HepG2 (cell line): ENCODE results near the gene PIK3R5. TPM values are rescaled to one million over a fixed set of nuclear protein-coding genes. Genes with fewer than 3 reads are reported as not detected.

ENCODE experiments used
- ATAC-seq: fragments of 200-7000 bp; cut with Tn5 transposase; 3 replicates; pipeline ENCODE4 v1.9.1; 2020; ENCODE audit warnings: mild to moderate bottlenecking, moderate library complexity
- BruUV-seq: library from RNA; stranded (reverse); fragments of 400-500 nt; replicated peaks from 2 replicates; lab custom pipeline; 2021; lab: Mats Ljungman, UMichigan
- CTCF ChIA-PET: fragments of 300-600 bp; formaldehyde crosslinking; extraction: SDS; loops from one replicate; lab custom pipeline; 2021; ENCODE audit warnings: low total read pairs, inconsistent platforms, low intra/inter-chr PET ratio; lab: Yijun Ruan, JAX
- POLR2A ChIA-PET: fragments of 350-600 bp; sonication (Branson Sonifier 250); formaldehyde crosslinking; loops from one replicate; lab custom pipeline; 2020; ENCODE audit warnings: antibody characterized with exemption, inconsistent platforms; lab: Yijun Ruan, JAX
- DNase-seq: peaks from one replicate; pipeline ENCODE4 v3.0.0-alpha.2; 2015; ENCODE audit warnings: low spot score
- FAIRE-seq: peaks from 3 replicates; lab custom pipeline; 2011; peaks lifted over from hg19 to GRCh38; lab: Jason Lieb, UNC
- H2AFZ ChIP-seq: one replicate; pipeline ENCODE4 v1.6.1; 2011; ENCODE audit warnings: low read length, inconsistent platforms
- H3K27ac ChIP-seq: fragments of 300-600 bp; 3 replicates; pipeline ENCODE4 v1.8.0; 2011; ENCODE audit warnings: mixed run types, mild to moderate bottlenecking, mixed read lengths, low read length, inconsistent platforms; ENCODE audit not compliant: insufficient read depth; ENCODE audit errors: extremely low read length
- H3K27me3 ChIP-seq, 2 experiments: fragments of 200-600 bp in 1 of 2; 2 replicates in 1 of 2; 3 replicates in 1 of 2; pipeline versions ENCODE4 v1.6.0 to v1.8.0; 2011; ENCODE audit warnings: low read length in 2 of 2, mild to moderate bottlenecking in 2 of 2, moderate library complexity in 2 of 2, inconsistent platforms in 1 of 2; ENCODE audit not compliant: insufficient read depth in 2 of 2, control insufficient read depth in 1 of 2
- H3K36me3 ChIP-seq, 2 experiments: fragments of 200-600 bp in 1 of 2; replicated peaks in 1 of 2; 2 replicates in 1 of 2; 3 replicates in 1 of 2; pipeline versions ENCODE4 v1.5.1 to v1.8.0; 2011; ENCODE audit warnings: low read length in 2 of 2, inconsistent platforms in 1 of 2; ENCODE audit not compliant: insufficient read depth in 2 of 2, control insufficient read depth in 1 of 2
- H3K4me1 ChIP-seq: 2 replicates; pipeline ENCODE4 v1.5.1; 2012; ENCODE audit warnings: low read length, inconsistent platforms; ENCODE audit not compliant: insufficient read depth
- H3K4me2 ChIP-seq: 2 replicates; pipeline ENCODE4 v1.6.0; 2011; ENCODE audit warnings: low read depth, low read length, inconsistent platforms
- H3K4me3 ChIP-seq, 3 experiments: fragments of 200-600 bp in 1 of 3; sonication (generic), shearing (Covaris generic) in 1 of 3; replicated peaks in 1 of 3; 2 replicates each; pipeline ENCODE4 v1.5.1; 2011 to 2016; ENCODE audit warnings: low read length in 3 of 3, inconsistent platforms in 2 of 3, low read depth in 2 of 3, mild to moderate bottlenecking in 2 of 3, control low read depth in 1 of 3, mixed read lengths in 1 of 3; ENCODE audit not compliant: insufficient read depth in 1 of 3
- H3K79me2 ChIP-seq: one replicate; pipeline ENCODE4 v1.6.1; 2011; ENCODE audit warnings: low read length, inconsistent platforms; ENCODE audit not compliant: insufficient read depth
- H3K9ac ChIP-seq: 2 replicates; pipeline ENCODE4 v1.6.0; 2011; ENCODE audit warnings: mild to moderate bottlenecking, low read depth, low read length, inconsistent platforms; ENCODE audit not compliant: insufficient read depth
- H3K9me3 ChIP-seq: 2 replicates; pipeline ENCODE4 v1.5.1; 2012; ENCODE audit warnings: mild to moderate bottlenecking, low read length
- H4K20me1 ChIP-seq: 2 replicates; pipeline ENCODE4 v1.6.0; 2011; ENCODE audit warnings: inconsistent platforms, mild to moderate bottlenecking, low read length, moderate library complexity; ENCODE audit not compliant: insufficient read depth
- ASH2L ChIP-seq: fragments of 300-600, 200-600 bp; sonication (generic); IDR thresholded peaks from 2 replicates; pipeline ENCODE4 v1.7.0; 2017; ENCODE audit warnings: low read depth, mild to moderate bottlenecking, moderate library complexity, mixed read lengths, low read length; ENCODE audit not compliant: insufficient read length
- ATF5 ChIP-seq: sonication (generic); formaldehyde crosslinking; IDR thresholded peaks from 2 replicates; pipeline ENCODE4 v1.4.0; 2020; ENCODE audit warnings: mild to moderate bottlenecking, low read depth, missing genetic modification reagents
- ATF7 ChIP-seq, 2 experiments: fragments of 450-650 bp in 1 of 2; sonication (generic) in 1 of 2; formaldehyde crosslinking in 1 of 2; IDR thresholded peaks; 2 replicates each; pipeline versions ENCODE4 v1.4.0 to v1.6.1; 2016 to 2020; ENCODE audit warnings: antibody characterized with exemption in 1 of 2, mild to moderate bottlenecking in 1 of 2, missing genetic modification reagents in 1 of 2
- CENPBD1 ChIP-seq: sonication (generic); formaldehyde crosslinking; IDR thresholded peaks from 2 replicates; pipeline ENCODE4 v1.8.0; 2022; ENCODE audit warnings: missing genetic modification reagents, low read depth, mild to moderate bottlenecking, borderline replicate concordance
- DPF2 ChIP-seq: sonication (generic); formaldehyde crosslinking; IDR thresholded peaks from 2 replicates; pipeline ENCODE4 v1.4.0; 2020; ENCODE audit warnings: mild to moderate bottlenecking, low read depth, missing genetic modification reagents, borderline replicate concordance
- HNRNPUL1 ChIP-seq: fragments of 200-400 bp; formaldehyde crosslinking; IDR thresholded peaks from 2 replicates; pipeline ENCODE4 v1.6.1; 2017; ENCODE audit warnings: low read depth, mild to moderate bottlenecking, low read length, moderate library complexity
- ISL2 ChIP-seq: sonication (generic); formaldehyde crosslinking; IDR thresholded peaks from 2 replicates; pipeline ENCODE4 v1.5.0; 2020; ENCODE audit warnings: missing genetic modification reagents
- KDM6A ChIP-seq: IDR thresholded peaks from 2 replicates; pipeline ENCODE4 v1.6.1; 2016; ENCODE audit warnings: low read depth
- MNT ChIP-seq: fragments of 450-650 bp; IDR thresholded peaks from 2 replicates; pipeline ENCODE4 v1.6.1; 2016
- REL ChIP-seq: sonication (generic); formaldehyde crosslinking; conservative IDR thresholded peaks from 2 replicates; pipeline ENCODE4 v1.8.0; 2022; ENCODE audit warnings: mild to moderate bottlenecking, missing genetic modification reagents, moderate library complexity
- TBX3 ChIP-seq: fragments of 450-650 bp; IDR thresholded peaks from 2 replicates; pipeline ENCODE4 v1.6.1; 2017; ENCODE audit warnings: antibody characterized with exemption, mild to moderate bottlenecking, inconsistent platforms, borderline replicate concordance
- THAP7 ChIP-seq: sonication (generic); formaldehyde crosslinking; IDR thresholded peaks from 2 replicates; pipeline ENCODE4 v1.8.1; 2023; ENCODE audit warnings: mild to moderate bottlenecking, missing genetic modification reagents
- TRIM22 ChIP-seq: fragments of 450-650 bp; IDR thresholded peaks from 2 replicates; pipeline ENCODE4 v1.6.1; 2017
- ZNF616 ChIP-seq: sonication (generic); formaldehyde crosslinking; IDR thresholded peaks from 2 replicates; pipeline ENCODE4 v1.5.0; 2020; ENCODE audit warnings: low read depth, mild to moderate bottlenecking, missing genetic modification reagents
- ZNF781 ChIP-seq: sonication (generic); formaldehyde crosslinking; IDR thresholded peaks from 2 replicates; pipeline ENCODE4 v1.5.1; 2020; ENCODE audit warnings: borderline replicate concordance, mild to moderate bottlenecking, missing genetic modification reagents; ENCODE audit errors: not compliant biosample characterization
- WGBS: methylation state at CpG from one replicate; pipeline ENCODE4 v1.1.6; 2017; ENCODE audit warnings: low lambda C conversion rate; 5-methylcytosine and 5-hydroxymethylcytosine counted together
- in situ Hi-C: cut with HindIII; loops from 2 replicates; pipeline ENCODE4 v1.10.0; 2017; ENCODE audit warnings: low pct_unique_long_range_greater_than_20kb; ENCODE audit not compliant: extremely low pct_ligation_motif_present
- intact Hi-C: fragments of 100-400 bp; cut with micrococcal nuclease; formaldehyde crosslinking; loops from one replicate; pipeline ENCODE4 v1.10.0; 2022; ENCODE audit not compliant: unreplicated experiment
- polyA plus RNA-seq, 8 experiments: library from polyadenylated mRNA; depleted of rRNA in 3 of 8; stranded (reverse) in 7 of 8; unstranded in 1 of 8; fragments of >200 nt; fragmentation: Illumina TruSeq in 4 of 8; extraction: Trizol in 4 of 8; gene quantifications; 2 replicates each; pipeline versions ENCODE4 v1.2.1 to v1.2.3, GENCODE V29; 2011 to 2016; ENCODE audit warnings: low read depth in 4 of 8, missing spikeins in 1 of 8, mixed read lengths in 1 of 8; ENCODE audit not compliant: insufficient read depth in 1 of 8
- total RNA-seq, 5 experiments: library from RNA; depleted of rRNA; stranded (reverse); fragments of >200 nt; fragmentation: Illumina TruSeq; extraction: Trizol; gene quantifications; 2 replicates each; pipeline ENCODE4 v1.2.3, GENCODE V29; 2016; ENCODE audit warnings: low read depth in 1 of 5

The PIK3R5 gene
- total and polyA plus RNA-seq, 2 of the 13 experiments (the other 11 are each of a cell fraction or from before 2014, with no cell fraction given) = not detected

GRCh38 chr17:8829036-8829941 is 136.2 kb downstream of the PIK3R5 start:
- DNase-seq (no peak), ATAC-seq (no peak), FAIRE-seq (no peak)
- in situ Hi-C loops (no loop called here), intact Hi-C loops (no loop called here)
- no peak overlapping the region for H3K9ac ChIP-seq
- peaks cover 0 to 13% of the 10 kb centered on the region in 2 experiments; a peak in 2 of 5 replicates for H3K27me3 ChIP-seq
- H2AFZ ChIP-seq = no peak overlapping the region
- no peak overlapping the region for H3K4me2 ChIP-seq
- POLR2A ChIA-PET = no interaction called here
- H3K9me3 ChIP-seq = peaks cover 9% of the 10 kb centered on the region
- H3K27ac ChIP-seq = no peak overlapping the region
- WGBS = 73% methylated on average over 12 of the region's 16 CpGs
- H4K20me1 ChIP-seq = no peaks in the 10 kb centered on the region
- BruUV-seq = no TSS peak
- no peaks in the 10 kb centered on the region for H3K4me1 ChIP-seq
- CTCF ChIA-PET = no interaction called here
- H3K79me2 ChIP-seq = no peaks in the 10 kb centered on the region
- no peak overlapping the region for H3K4me3 ChIP-seq
- H3K36me3 ChIP-seq = no peaks in the 10 kb centered on the region
- TF ChIP-seq HNRNPUL1 (no peak), TBX3 (no peak), TRIM22 (0 out of 2 replicates have a peak, but pooled peaks have one; percentile 47), DPF2 (CRISPR knock-in tag) (no peak), THAP7 (CRISPR knock-in tag) (no peak), KDM6A (CRISPR knock-in tag) (no peak), ATF5 (CRISPR knock-in tag) (no peak), ATF7 (IDR thresholded peaks at IDR 0.05) (0 out of 2 replicates have a peak, but pooled peaks have one; percentile 1), ATF7 (CRISPR knock-in tag; IDR thresholded peaks at IDR 0.05) (no peak), MNT (peak; percentile 94), REL (CRISPR knock-in tag) (no peak), ZNF616 (CRISPR knock-in tag) (no peak), ASH2L (no peak), CENPBD1 (CRISPR knock-in tag) (no peak), ZNF781 (CRISPR knock-in tag) (no peak), ISL2 (CRISPR knock-in tag) (no peak)
